Stimulated activated CD8-positive, alpha-beta memory T cell treated with anti-CD3 and anti-CD28 coated beads, Interleukin-12 subunit alpha, Interleukin-12 subunit beta, amount 100 ng/mL, for 24 hours (primary cell): ENCODE measurements around the gene EMX2.

ENCODE experiments used
- DNase-seq: peaks from one replicate; pipeline ENCODE4 v3.0.0-alpha.2; 2020; ENCODE audit errors: extremely low read depth

Gene EMX2

GRCh38 chr10:117544711-117545140 is 2.2 kb downstream of the EMX2 start:
- no peak for DNase-seq

GRCh38 chr10:117545141-117546019 is 2.8 kb downstream of the EMX2 start:
- DNase-seq = no peak

DNA sequence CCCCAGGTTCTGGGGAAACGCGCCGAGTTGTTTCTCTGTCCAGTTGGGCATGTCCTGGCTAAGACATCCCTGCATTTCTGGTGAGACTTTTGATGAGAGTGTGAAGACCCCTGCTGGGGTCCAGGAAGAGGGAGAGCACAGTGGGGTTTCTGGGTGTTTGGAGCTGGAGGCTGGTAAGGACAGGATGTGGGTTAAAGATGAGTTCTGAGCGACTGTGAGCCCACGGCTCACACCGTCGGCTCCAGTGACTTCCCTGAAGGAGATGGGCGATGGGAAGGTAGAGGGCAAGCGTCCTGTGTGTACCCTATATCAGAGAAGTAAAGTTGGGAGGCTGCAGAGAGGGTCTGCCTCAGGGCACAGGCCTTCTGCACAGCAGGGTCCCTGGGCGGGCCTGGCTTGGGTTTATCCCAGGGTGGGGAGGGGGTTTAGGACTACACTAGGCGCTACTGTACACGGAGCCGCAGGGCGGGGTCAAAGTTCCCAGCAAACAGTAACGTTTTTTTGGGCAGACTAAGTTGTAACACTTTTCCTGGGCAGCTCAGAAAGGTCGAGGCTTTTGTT is 3.6 kb downstream of the EMX2 start:
- no peak for DNase-seq

DNA sequence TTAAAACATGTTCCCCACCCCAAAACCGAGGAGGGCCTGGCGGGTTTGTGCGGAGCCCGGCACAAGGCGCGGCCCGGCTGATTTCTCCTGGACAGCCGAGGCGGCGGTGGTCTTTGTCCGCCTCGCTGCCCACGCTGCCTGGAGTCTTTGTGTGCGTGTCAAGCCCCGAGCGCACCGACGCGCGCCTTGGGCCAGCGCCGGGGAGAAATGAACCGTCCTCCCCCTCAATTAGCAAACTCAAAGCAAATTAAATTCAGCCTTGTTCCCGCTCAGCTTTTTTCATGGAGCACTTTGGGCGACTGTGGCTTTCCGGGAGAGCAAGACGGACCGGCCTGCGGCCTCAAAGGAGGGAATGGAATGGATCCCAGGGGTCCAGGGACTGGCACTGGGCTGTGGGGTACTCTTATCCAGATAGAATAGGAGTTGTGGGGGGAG is 4.1 kb downstream of the EMX2 start:
- no peak for DNase-seq

DNA sequence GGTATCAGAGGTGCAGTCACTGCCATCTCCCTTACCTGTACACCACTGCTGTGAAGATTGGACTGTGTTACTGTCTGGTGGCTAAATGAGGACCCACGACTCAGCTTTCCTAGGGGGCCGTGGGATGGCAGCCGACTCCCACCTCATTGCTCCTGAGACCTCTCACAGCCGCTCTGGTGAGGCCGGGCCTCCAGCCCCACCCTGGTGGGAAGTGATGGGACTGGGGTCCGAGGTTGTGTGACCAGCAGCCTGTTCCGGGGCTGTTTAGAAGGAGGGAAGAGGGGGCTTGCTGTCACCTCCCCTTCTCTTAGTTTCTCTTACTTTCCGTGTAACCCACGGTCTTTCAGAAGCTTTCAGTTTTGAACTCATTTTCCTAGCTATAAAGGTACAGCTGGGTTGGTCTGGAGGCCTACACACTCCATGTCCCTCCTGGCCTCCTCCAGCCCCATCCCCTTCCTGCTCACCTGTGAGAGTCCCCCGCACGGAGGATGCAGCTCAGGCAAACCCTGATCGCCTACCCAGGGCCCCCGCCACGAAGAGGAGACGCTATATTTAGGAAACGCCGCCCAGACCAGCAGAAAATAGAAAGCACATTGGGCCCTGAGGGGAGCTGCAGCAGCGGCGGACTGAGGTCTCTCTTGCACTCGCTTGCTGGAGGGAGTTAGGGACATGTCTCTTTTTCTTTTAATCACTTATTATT is 4.6 kb downstream of the EMX2 start:
- no peak for DNase-seq

- DNase-seq = no peak
These were observed 5.4 kb downstream of the EMX2 start for GRCh38 chr10:117547716-117548668.

GRCh38 chr10:117549100-117549585 is 6.6 kb downstream of the EMX2 start:
- no peak for DNase-seq

- no peak for DNase-seq
These were observed 7.5 kb downstream of the EMX2 start for GRCh38 chr10:117550076-117550475.

- no peak for DNase-seq
These were observed 8.2 kb downstream of the EMX2 start for GRCh38 chr10:117550599-117551329.

DNA sequence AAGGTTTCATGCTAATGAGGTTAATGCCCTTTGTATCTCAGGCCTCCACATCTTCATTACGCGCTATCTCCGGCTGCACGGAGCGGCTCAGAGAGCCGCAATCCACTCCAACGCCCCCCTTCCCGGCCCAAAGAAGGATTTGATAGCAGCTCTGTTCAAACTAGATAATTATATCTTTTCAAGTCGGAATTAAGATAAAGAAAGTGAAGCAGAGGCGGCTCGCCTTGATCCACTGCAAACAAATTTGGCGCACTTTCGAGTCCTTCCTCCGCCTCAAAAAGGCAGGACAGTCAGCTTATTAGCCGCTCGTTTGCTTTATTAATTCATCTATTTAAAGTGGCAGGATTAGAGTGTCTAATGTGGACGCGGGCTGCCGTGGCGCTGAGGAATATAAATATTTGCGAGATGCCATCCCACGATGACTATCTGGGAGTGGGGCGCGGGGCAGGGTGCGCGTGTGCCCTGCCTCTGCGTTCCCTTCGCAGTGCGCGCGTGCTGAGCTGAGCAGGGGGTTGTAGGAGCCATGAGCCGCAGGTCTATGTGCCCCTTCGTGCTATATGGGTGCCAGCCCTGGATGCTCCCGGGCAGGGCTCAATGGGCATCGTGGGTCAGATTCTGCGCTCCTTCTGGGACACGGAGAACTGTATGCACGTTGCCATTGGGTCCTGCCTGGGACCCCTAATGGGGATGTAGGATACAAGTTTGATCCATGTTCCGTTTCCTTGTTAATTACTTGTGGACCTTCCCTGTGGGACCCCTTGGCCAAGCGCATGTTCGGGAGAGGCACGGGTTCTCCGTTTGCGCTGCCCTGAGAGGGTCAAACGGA is 9.0 kb downstream of the EMX2 start:
- no peak for DNase-seq

GRCh38 chr10:117552156-117552631 is 9.6 kb downstream of the EMX2 start:
- no peak for DNase-seq

DNA sequence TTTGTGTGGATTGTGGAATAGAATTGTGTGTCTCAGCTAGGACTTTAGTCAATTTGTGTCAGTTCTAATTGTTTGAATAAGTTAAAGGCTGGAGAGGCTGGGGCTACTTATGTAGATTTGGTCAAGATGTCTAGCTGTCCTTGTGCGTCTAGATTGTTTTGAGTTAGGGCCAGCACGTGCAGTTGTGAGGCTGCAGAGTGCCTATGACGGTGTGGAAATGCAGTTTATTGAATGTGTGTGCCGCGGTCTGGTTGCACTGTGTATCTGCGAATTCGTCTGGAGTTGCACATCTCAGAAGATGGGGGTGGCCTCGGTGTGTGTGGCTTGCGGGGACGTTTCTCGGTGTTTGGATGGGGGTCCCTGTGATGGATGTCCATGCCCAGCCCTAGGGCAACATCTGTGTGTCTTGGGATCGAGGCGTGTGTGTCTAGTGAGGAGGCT is 10.2 kb downstream of the EMX2 start:
- no peak for DNase-seq

GRCh38 chr10:117553142-117553814 is 10.7 kb downstream of the EMX2 start:
- DNase-seq = no peak

DNA sequence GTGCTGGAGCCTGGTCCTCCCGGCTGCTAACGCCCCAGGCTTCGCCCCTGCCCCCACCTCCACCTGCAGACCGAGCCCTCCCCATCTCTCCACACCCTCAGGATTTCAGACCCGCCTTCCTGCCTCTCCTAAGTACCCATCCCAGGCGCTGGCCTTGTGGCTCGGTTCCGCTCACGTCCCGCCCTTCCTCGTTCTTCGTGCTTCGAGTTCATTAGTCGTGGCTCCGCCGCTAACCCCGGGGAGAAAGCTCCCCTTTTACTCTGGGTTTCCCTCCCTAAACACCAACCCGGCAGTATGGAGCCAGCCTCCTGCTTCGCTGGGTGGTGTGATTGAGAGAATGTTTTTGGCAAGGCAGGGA is 11.2 kb downstream of the EMX2 start:
- DNase-seq = no peak

DNA sequence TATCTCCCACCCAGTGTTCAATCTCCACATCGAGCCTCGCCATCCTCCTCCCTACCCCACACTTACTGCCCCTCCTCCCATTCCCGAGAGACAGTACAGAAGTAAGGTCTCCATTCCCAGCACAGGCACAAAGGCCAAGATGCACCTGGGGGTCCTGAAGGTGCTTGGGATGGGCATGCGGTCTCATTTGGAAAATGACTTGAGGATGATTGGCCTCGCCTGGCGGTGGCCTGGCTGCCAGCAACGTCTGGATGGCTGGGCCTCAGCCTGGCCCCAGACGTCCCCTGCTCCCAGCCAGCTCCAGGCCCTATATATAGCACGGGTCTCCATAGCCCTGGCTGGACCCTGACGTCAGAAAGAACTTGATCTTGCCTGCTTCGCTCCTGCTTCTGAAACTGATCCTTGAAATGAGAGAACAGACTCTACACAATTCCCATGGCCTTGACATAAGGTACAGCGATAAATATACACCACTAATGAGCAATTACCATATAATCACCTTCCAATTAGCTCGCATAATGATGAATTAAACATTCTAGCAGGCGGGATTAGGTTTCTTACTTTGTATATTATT is 11.8 kb downstream of the EMX2 start:
- DNase-seq = no peak

GRCh38 chr10:117555017-117555416 is 12.5 kb downstream of the EMX2 start:
- no peak for DNase-seq

DNA sequence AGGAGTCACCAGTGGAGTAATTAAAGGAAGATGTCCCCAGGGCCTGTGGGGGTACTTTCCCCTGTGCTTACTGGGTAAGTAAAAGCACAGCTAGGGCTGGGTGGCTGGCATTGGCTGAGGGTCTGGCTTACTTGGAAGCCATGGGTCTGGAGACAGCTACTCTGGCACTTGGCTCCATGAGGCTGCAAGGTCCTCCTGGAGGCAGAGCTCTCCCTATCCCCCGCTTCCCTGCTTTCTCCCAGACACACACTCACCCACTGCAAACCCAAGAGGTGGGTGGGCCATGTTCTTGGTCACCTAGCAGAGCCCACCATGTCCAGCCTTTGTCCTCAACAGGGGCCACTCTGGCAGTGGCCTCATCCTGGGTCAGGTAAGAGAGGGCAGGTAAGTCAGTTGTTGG is 13.3 kb downstream of the EMX2 start:
- DNase-seq = no peak

DNA sequence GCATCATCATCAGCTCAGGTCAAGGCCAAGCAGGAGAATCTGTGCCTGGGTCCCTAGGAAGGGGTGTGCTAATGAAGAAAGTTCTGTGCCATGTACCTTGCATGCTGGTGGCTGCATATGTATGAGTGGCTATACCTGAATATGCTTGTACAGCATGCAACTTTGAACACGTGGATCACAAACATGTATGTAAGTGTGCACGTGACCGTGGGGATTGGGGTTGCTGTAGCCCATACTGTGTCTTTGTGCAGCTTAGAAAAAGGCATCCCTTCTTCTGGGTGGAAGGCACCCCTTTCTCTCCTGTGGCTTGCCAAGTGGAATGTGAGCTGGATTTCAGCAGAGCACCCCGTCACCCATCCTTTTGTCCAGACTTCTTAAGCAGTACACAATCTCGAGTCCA is 13.8 kb downstream of the EMX2 start:
- DNase-seq = no peak

DNA sequence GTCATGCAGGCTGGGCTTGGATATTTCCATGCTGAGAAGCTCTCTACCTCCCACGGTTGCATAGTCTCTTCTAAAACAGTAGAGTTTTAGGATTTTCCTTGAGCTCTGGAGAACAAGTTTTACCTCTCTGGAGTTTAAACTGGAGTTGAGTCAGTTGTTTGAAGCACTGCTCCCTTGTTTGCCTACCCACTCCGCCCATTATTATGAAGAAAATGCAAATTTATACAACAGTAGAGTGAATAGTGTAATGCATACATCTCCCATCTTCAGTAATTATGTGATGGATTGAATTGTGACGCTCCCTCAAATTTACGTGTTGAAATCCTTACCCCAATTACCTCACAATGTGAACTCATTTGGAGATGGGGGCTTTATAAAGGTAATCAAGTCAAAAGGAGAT is 17.2 kb downstream of the EMX2 start:
- no peak for DNase-seq
